ENCODE measurements around the gene DLG2. TPM values are rescaled to one million over a fixed set of nuclear protein-coding genes. Genes with fewer than 3 reads are reported as not detected.

The DLG2 gene
- total RNA-seq, 1 donor from 2014 or later, result 6.1 TPM

DNA sequence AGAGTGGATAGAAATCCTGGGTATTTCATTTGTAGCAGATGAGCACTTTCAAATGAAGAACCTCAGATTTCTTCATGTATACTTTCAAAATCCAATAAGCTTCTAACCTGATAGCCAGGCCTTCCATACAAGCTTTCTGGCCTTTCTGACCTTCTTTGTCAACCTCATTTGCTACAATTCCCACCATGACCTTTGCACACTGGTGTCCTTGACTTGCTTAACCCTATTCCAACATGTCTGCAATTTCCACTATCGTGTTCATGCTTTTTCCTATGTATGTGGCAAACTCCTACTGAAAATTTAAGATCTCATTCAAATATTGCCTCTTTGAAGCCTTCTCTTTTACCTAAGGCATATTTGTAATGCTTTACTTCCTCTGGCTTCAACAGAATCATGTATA lies 2098.9 kb downstream of the DLG2 start:
- ATAC-seq (ENCODE audit: poor library complexity) (no peak), DNase-seq (no peak)
- intact Hi-C loops (cut with DNase I), result no loop called here

DNA sequence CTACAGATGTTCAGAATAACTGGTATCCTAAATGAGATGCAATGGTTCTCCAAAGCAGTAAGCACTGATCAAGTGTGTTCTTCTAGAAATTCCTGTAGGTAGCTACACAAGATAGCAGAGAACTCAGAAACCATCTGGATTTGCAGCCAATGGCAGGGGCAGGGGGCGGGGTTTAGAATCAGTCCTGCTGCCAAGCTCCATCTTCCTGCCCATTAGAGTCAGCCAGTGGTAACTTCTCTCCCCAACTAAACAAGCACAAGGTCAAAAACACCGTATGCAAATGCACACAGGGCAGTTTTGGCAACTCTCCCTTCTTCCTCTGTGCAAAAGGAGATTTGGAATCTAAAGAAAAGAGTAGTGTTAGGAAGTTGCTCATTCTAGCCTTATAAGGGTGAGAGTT lies 2103.5 kb downstream of the DLG2 start:
- intact Hi-C loops (cut with DNase I), result no loop called here
- no peak for ATAC-seq (ENCODE audit: poor library complexity)
- DNase-seq, result no peak

GRCh38 chr11:83522911-83523310 lies 2104.2 kb downstream of the DLG2 start:
- intact Hi-C loops (cut with DNase I), result no loop called here
- no peak for DNase-seq
- ATAC-seq (ENCODE audit: poor library complexity), result no peak

GRCh38 chr11:83521647-83522596 lies 2105.2 kb downstream of the DLG2 start:
- ATAC-seq (ENCODE audit: poor library complexity) (no peak), DNase-seq (no peak)
- intact Hi-C loops (cut with DNase I), result no loop called here

DNA sequence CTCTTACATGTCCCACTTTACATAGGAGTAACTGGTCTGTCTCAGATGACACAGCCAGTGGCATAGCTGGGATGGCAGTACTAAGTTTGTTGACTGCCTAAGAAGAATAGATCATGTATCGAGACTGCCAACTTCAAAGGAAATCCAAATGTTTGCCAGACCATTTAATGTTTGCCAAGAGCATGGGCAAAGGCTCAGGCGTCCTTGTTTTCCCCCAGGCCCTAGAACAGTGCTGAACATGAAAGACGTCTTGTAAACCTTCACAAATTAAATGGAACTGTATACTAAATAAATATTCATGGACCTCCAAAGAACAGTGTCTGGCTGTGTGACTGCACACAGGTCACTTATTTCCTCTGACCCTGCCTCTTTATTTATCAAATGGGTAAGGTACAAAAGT lies 2106.3 kb downstream of the DLG2 start:
- intact Hi-C loops (cut with DNase I), result no loop called here
- DNase-seq (no peak), ATAC-seq (ENCODE audit: poor library complexity) (no peak)

DNA sequence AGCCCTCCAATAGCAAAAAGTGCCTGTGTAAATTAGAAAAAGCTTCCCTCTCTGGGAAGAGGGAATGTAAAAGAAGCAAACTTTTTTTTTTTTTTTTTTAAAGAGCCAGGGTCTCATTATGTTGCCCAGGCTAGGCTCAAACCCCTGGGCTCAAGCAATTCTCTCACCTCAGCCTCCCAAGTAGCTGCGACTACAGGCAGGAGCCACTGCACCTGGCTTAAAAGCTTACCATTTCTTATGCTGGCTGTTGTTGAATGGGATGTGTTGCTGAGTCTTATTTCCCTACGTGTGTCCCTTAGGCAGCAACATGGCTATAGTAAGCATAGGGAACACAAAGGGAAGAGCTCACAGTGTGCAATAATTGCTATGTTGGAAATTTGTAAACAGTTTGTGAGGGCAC lies 2115.5 kb downstream of the DLG2 start:
- intact Hi-C loops (cut with DNase I), result no loop called here
- ATAC-seq (ENCODE audit: poor library complexity) (no peak), DNase-seq (no peak)

DNA sequence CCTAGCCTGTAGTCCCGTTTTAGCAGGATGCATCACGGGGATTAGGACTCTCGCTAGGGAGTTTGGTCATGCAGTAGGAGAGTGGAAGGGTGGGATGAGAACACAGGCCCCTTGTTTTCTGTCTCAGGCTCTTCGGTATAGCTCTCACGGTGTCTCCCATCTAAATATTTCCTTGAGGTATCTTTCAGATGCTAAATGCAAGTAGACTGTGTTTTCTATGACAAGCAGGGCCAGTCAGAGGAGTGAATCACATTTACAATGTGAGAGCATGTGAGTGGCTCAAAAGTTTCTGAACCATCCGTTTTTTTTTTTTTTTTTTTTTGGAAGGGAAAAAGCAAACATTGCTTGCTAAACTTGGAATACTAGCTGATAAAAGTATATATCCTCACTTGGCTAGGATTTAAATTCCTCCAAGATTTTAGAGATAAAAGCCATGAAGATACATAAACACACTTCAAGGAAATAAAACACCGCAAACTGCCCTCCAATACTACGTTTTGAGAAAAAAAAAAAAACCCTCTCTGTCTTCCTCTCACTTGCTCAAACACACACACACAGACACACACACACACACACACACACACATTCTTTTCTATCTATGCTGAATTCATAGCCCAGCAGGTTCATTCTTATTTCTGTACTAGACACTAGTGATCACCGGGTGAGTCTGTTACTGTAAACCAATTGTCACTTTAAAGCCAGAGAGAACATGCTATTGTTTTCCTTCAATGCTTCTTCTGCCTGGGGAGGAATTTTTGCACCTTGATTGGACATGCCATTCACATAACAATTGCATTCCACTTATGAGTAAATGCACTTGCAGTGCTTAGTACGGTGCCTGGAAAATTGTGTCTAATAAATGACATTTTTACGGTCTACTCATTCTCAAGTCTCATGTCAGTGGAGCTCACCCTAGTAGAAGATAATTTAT lies 2116.3 kb downstream of the DLG2 start:
- no peak for DNase-seq
- intact Hi-C loops (cut with DNase I), result no loop called here
- no peak for ATAC-seq (ENCODE audit: poor library complexity)

DNA sequence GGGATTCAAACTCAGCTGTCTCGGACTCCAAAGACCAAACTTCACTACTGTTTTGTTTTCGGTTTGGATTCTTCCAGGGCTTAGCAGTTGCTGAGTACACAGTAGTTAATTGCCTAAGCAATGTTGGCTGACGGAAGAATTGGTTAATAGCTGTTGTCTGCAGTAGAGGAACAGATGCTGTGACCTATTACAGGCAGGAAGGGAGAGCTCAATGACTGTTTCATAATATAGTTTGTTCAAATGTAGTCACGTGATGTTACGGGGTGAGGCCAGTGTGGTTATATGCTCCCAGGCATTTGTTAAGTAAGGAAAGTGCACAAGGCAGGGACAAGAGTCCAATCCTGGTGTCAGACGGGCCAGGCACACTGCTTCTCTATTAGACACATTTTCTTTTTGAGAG lies 2118.3 kb downstream of the DLG2 start:
- intact Hi-C loops (cut with DNase I), result no loop called here
- ATAC-seq (ENCODE audit: poor library complexity) (no peak), DNase-seq (no peak)

DNA sequence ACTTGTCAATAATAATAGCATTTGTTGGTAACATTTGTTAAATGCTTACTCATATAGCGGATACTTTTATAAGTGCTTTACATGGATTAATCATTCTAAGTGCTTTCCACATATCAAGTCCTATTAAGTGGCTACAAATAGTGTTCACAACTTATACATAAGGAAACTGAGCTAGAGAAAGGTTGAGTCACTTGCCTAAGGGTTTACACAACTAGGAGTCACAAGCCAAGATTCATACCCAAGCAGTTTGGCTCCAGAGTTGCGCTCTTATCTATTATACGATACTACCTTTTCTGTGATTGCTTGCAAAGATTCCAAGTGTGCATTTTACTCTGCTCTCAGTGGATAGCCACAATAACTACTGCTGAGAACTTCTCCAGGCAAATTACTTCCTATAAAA lies 2125.1 kb downstream of the DLG2 start:
- no peak for DNase-seq
- ATAC-seq (ENCODE audit: poor library complexity), result no peak
- intact Hi-C loops (cut with DNase I), result no loop called here

- DNase-seq (no peak), ATAC-seq (ENCODE audit: poor library complexity) (no peak)
- intact Hi-C loops (cut with DNase I), result no loop called here
These were observed 2133.2 kb downstream of the DLG2 start for GRCh38 chr11:83493917-83494316.

DNA sequence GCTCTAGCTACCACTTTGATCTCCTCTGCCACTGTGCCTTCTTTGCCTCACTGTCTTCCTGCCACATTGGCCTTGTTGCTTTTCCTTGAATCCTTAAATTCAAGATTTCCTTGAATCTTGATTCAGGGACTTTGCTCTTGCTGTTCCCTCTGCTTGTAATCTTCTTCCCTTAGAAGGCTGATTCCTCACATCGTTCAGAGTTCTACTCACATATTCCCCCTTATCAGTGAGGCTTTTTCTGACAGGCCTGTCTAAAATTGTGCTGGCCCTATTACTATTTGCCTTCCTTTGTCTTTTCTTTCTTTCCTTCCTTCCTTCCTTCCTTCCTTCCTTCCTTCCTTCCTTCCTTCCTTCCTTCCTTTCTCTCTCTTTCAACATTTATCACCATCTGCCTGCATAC lies 2134.1 kb downstream of the DLG2 start:
- ATAC-seq (ENCODE audit: poor library complexity), result no peak
- intact Hi-C loops (cut with DNase I), result no loop called here
- no peak for DNase-seq

DNA sequence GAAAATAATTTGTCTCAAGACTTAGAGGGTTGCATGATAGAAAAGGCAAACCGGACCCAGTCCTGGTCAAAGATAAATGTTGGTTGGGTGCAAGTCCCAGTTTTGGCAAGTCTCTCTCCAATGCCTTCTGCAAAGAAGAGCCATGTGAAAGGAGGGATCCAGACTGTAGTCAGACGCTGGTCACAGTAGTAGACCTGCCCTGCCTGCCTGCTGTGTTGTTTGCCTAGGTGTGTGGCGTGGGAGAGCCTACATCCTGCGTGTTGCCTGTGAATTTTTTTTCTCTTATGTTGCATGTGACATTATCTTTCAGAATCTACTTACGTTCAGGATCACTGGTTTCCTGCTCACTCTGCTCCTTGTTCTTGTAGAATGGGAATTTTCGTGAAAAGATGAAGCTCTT lies 2143.3 kb downstream of the DLG2 start:
- intact Hi-C loops (cut with DNase I), result no loop called here
- no peak for ATAC-seq (ENCODE audit: poor library complexity)
- no peak for DNase-seq

DNA sequence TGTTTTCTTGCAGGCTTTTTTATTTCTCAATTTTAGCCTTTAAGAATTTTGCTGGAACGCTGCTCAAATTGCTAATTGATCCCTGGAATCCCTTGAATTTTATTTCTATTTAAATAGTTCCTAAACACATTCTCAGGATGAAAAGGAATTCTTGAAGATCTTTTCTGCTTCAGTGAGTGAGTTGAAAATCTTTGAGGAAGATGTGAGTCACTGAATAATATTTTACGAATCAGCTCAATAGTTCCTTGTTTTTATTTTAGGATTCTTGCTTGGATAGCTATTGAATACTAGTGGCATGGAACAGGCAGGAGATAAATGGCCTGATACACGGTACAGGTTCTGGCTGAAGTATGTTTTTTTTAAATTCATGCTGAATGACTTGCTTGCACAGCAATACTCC lies 2146.3 kb downstream of the DLG2 start:
- DNase-seq (no peak), ATAC-seq (ENCODE audit: poor library complexity) (no peak)
- intact Hi-C loops (cut with DNase I), result no loop called here

GRCh38 chr11:83480251-83480650 lies 2146.9 kb downstream of the DLG2 start:
- ATAC-seq (ENCODE audit: poor library complexity), result no peak

GRCh38 chr11:83477772-83478171 lies 2149.4 kb downstream of the DLG2 start:
- ATAC-seq (ENCODE audit: poor library complexity), result no peak
- intact Hi-C loops (cut with DNase I), result no loop called here

More at GRCh38 chr11:83480251-83480650, 2146.9 kb downstream of the DLG2 start:
- DNase-seq, result no peak
- intact Hi-C loops (cut with DNase I), result no loop called here

GRCh38 chr11:83475760-83476159 lies 2151.4 kb downstream of the DLG2 start:
- no peak for ATAC-seq (ENCODE audit: poor library complexity)
- intact Hi-C loops (cut with DNase I), result no loop called here
- DNase-seq, result no peak

More at GRCh38 chr11:83477772-83478171, 2149.4 kb downstream of the DLG2 start:
- DNase-seq, result no peak

GRCh38 chr11:83473743-83474142 lies 2153.4 kb downstream of the DLG2 start:
- intact Hi-C loops (cut with DNase I), result no loop called here
- ATAC-seq (ENCODE audit: poor library complexity), result no peak

DNA sequence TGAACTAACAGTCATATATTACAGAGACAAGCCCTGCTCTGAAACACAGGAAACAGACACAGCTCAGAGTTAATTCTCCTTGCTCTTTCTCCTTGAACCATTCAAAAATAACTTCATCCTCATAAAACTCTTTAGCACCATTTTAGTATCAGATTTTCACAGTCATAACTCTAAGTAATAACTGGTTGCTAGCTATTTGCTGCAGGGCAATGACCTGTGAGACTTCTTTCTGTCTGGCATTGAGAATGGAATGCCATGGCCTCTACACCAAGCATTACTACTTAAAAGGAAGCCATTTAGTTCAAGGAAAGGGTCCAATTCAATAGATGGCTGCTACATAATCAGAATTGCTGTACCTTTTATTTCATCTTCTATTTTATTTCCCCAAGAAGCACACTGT lies 2154.3 kb downstream of the DLG2 start:
- intact Hi-C loops (cut with DNase I), result no loop called here
- no peak for ATAC-seq (ENCODE audit: poor library complexity)
- DNase-seq, result no peak

More at GRCh38 chr11:83473743-83474142, 2153.4 kb downstream of the DLG2 start:
- DNase-seq, result no peak

DNA sequence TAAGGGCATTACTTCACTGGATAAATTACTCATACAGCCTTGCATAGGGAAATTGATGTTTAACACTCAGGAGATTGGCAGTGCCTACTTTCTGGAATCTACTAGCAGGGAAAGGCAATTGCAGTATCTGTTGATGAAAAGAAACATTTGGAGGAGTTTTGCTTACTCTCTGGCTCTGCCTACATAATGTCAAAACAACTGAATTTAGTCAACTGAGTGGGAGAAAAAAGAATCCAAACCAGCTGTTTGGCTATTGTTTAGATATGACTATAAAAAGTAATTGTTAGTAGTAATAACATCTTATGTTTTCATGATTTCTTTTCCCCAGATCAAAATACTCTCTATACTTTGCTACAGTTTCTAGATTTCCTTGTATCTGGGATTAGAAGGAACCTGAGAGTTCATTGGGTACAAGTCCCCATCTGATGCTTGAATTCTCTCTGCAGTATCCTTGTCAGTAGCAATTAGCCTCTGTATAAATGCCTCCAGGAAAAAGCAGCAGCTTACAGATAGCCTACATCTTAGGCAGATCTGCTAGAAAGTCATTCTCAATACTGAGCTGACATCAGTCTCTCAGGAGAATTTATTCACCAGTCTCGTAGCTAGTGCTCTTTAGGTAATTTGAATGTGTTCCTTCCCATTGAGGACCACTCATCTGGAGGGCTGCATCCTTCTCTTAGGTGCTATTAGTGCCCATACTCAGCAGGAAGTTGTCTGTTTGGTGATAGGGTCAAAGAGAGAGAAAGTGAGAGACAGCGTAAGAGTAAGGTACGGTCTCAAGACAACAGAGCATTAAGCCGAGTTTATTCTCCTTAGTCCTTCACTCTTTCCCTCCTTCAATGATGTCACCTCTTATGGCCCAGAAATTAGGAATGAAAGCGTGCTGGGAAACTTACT lies 2155.1 kb downstream of the DLG2 start:
- no peak for DNase-seq
- intact Hi-C loops (cut with DNase I), result no loop called here
- no peak for ATAC-seq (ENCODE audit: poor library complexity)

All from Right ventricle myocardium superior (tissue), 1 donor.